Measurements from ENCODE around the gene FAM110A. TPM values are rescaled to one million over a fixed set of nuclear protein-coding genes. Genes with fewer than 3 reads are reported as not detected.
"Not testable (repeated sequence)": the region's sequence is repeated elsewhere in the genome, so short reads cannot be mapped to it uniquely, and the experiment has no call there.

Gene FAM110A
- total RNA-seq (2014; rRNA removed), result 7.6 and 8.8 TPM in 2 replicates
- 4.0 TPM for polyA plus RNA-seq (2012)

- peak; percentile 88 for DNase-seq (ENCODE audit: low read depth)
Observed at GRCh38 chr20:833450-834150, at the start of gene FAM110A. TSS of gene FAM110A (plus strand) at chr20:833715. CDS start at chr20:844805, 11,090 bp downstream.

GRCh38 chr20:787825-788224, 45.7 kb upstream of the FAM110A start:
- no peak for DNase-seq (ENCODE audit: low read depth)

- no peak for DNase-seq (ENCODE audit: low read depth)
Observed at GRCh38 chr20:791056-791455, 42.5 kb upstream of the FAM110A start.

GRCh38 chr20:792248-792647, 41.3 kb upstream of the FAM110A start:
- DNase-seq (ENCODE audit: low read depth), result no peak

- DNase-seq (ENCODE audit: low read depth), result no peak
Observed at GRCh38 chr20:796921-797320, 36.6 kb upstream of the FAM110A start.

- not testable (repeated sequence) for DNase-seq (ENCODE audit: low read depth)
Observed at GRCh38 chr20:798746-799145, 34.8 kb upstream of the FAM110A start.

GRCh38 chr20:800026-800425, 33.5 kb upstream of the FAM110A start:
- not testable (repeated sequence) for DNase-seq (ENCODE audit: low read depth)

- no peak for DNase-seq (ENCODE audit: low read depth)
Observed at GRCh38 chr20:801678-802077, 31.8 kb upstream of the FAM110A start.

GRCh38 chr20:805713-806112, 27.8 kb upstream of the FAM110A start:
- peak; percentile 43 for DNase-seq (ENCODE audit: low read depth)

GRCh38 chr20:811776-812434, 21.6 kb upstream of the FAM110A start:
- DNase-seq (ENCODE audit: low read depth), result not testable (repeated sequence)

GRCh38 chr20:812435-812814, 21.1 kb upstream of the FAM110A start:
- not testable (repeated sequence) for DNase-seq (ENCODE audit: low read depth)

GRCh38 chr20:813390-813789, 20.1 kb upstream of the FAM110A start:
- DNase-seq (ENCODE audit: low read depth), result no peak

GRCh38 chr20:815226-815625, 18.3 kb upstream of the FAM110A start:
- DNase-seq (ENCODE audit: low read depth), result no peak

- no peak for DNase-seq (ENCODE audit: low read depth)
Observed at GRCh38 chr20:815914-816606, 17.5 kb upstream of the FAM110A start.

GRCh38 chr20:818001-818664, 15.4 kb upstream of the FAM110A start:
- no peak for DNase-seq (ENCODE audit: low read depth)

- no peak for DNase-seq (ENCODE audit: low read depth)
Observed at GRCh38 chr20:819680-820322, 13.7 kb upstream of the FAM110A start.

GRCh38 chr20:820323-820953, 13.1 kb upstream of the FAM110A start:
- no peak for DNase-seq (ENCODE audit: low read depth)

- no peak for DNase-seq (ENCODE audit: low read depth)
Observed at GRCh38 chr20:821046-821730, 12.3 kb upstream of the FAM110A start.

- DNase-seq (ENCODE audit: low read depth), result no peak
Observed at GRCh38 chr20:821731-822065, 11.8 kb upstream of the FAM110A start.
